GM20431 (cell line): ENCODE measurements around the gene DAAM2.

Experiments
- in situ Hi-C: fragments of 300-500 bp; cut with MseI, MboI; formaldehyde crosslinking; loops from one replicate; pipeline ENCODE4 v1.15.0; 2020; ENCODE audit warnings: low sequenced_read_pairs; ENCODE audit not compliant: unreplicated experiment

The DAAM2 gene

GRCh38 chr6:39923394-39923793 lies 131.2 kb downstream of the DAAM2 start:
- in situ Hi-C loops = no loop called here

GRCh38 chr6:39923861-39924260 lies 131.7 kb downstream of the DAAM2 start:
- in situ Hi-C loops = no loop called here

- in situ Hi-C loops = no loop called here
Measured at GRCh38 chr6:39924283-39924682, 132.1 kb downstream of the DAAM2 start.

GRCh38 chr6:39925191-39925930 lies 133.2 kb downstream of the DAAM2 start:
- in situ Hi-C loops = no loop called here

GRCh38 chr6:39925931-39926290 lies 133.7 kb downstream of the DAAM2 start:
- in situ Hi-C loops = no loop called here

- in situ Hi-C loops = no loop called here
Measured at GRCh38 chr6:39926668-39927067, 134.5 kb downstream of the DAAM2 start.

GRCh38 chr6:39927159-39927558 lies 135.0 kb downstream of the DAAM2 start:
- in situ Hi-C loops = no loop called here

GRCh38 chr6:39929039-39929732 lies 137.0 kb downstream of the DAAM2 start:
- in situ Hi-C loops = no loop called here

GRCh38 chr6:39929733-39930461 lies 137.7 kb downstream of the DAAM2 start:
- in situ Hi-C loops = no loop called here

GRCh38 chr6:39930540-39930939 lies 138.4 kb downstream of the DAAM2 start:
- in situ Hi-C loops = no loop called here

GRCh38 chr6:39931607-39932006 lies 139.4 kb downstream of the DAAM2 start:
- in situ Hi-C loops = no loop called here

- in situ Hi-C loops = no loop called here
Measured at GRCh38 chr6:39932386-39932910, 140.3 kb downstream of the DAAM2 start.

GRCh38 chr6:39933669-39934130 lies 141.5 kb downstream of the DAAM2 start:
- in situ Hi-C loops = no loop called here

GRCh38 chr6:39934131-39934757 lies 142.1 kb downstream of the DAAM2 start, which contains the start of gene MOCS1:
Gene MOCS1, minus strand, starts transcription at chr6:39934462. Its CDS starts 45 bp downstream, at chr6:39934417.
- in situ Hi-C loops = no loop called here

- in situ Hi-C loops = no loop called here
Measured at GRCh38 chr6:39935241-39935640, 143.1 kb downstream of the DAAM2 start.

GRCh38 chr6:39936857-39937256 lies 144.7 kb downstream of the DAAM2 start:
- in situ Hi-C loops = no loop called here

GRCh38 chr6:39937686-39938333 lies 145.6 kb downstream of the DAAM2 start:
- in situ Hi-C loops = no loop called here

GRCh38 chr6:39938773-39939654 lies 146.8 kb downstream of the DAAM2 start:
- in situ Hi-C loops = no loop called here

GRCh38 chr6:39941138-39941537 lies 149.0 kb downstream of the DAAM2 start:
- in situ Hi-C loops = no loop called here
